NCI-H146 treated with DMSO at 0.1 percent for 48 hours (cell line): Measurements from ENCODE around the gene CDCA8.

ENCODE experiments used
- DNase-seq: peaks from one replicate; lab custom pipeline; 2025; ENCODE audit not compliant: unreplicated experiment; lab: John Stamatoyannopoulos, UW

Gene CDCA8

DNA sequence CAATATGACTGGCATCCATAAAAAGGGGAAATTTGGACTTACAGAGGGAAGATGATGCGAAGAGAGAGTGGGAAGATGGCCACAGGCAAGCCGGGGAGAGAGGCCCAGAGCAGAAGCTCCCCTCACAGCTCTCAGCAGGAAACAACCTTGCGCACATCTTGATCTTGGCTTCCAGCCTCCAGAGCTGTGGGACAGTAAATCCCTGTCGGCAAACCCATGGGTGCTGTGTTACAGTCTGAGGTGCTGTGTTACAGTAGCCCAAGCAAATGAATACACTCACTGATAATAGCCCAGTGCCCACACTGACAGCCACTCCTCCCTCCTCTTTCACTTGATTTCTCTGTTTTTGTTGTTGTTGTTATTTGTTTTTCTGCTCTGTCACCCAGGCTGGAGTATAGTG, 22.4 kb downstream of the CDCA8 start:
- DNase-seq, result no peak

DNA sequence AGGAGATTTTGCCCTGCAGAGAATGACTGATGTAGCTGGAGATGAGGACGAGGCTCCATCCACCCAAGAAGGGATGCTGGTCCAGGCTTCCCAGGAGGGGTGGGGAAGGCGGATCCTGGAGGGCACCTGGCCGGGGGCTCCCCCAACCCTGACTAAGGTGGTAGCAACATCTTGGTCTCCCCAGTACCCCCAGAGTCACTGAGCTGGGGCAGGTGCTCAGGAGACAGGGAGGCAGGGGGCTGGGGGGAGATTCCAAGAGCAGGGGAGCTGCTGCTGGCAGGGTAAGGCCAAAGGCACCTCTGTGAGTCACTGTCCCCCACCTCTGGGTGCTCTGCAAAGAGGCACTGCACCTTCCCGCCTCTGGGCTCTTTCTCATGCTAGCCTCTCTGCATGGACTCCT, 24.0 kb downstream of the CDCA8 start:
- no peak for DNase-seq

- DNase-seq, result no peak
Observed at GRCh38 chr1:37717631-37718030, 25.3 kb downstream of the CDCA8 start.

GRCh38 chr1:37718181-37718900, 26.0 kb downstream of the CDCA8 start:
- no peak for DNase-seq

DNA sequence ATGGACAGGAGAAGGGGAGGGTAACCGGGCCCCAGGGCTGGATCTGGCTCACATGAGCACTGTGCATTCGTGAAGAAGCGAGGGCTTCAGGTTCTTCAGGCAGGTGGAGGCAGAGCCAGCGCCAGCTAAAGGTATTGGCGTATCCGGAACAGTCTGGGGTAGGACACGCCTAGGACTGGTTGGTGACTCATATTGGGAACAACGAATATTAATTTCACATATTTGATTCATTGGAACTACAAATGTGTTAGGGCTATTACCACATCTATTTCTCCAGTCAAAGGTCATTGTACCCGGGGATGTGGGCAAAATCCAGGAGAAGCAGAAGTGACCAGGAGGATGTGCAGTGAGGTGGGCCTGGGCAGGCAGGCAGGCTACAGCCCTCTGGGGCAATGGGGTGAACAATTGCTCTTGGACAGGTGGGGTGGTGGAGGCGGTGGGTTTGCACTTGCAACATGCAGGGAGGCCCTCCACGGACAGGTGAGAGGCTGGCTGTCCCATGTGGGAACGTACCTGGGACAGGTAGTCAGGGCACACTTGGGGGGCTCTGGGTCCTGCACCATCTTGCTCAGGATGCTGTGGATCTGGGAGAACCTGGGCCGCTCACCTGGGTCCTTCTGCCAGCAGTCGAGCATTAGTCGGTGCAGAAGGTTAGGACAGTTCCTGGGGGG, 26.7 kb downstream of the CDCA8 start:
- no peak for DNase-seq

GRCh38 chr1:37719572-37720195, 27.4 kb downstream of the CDCA8 start:
- DNase-seq, result no peak

- no peak for DNase-seq
Observed at GRCh38 chr1:37720231-37721130, 28.2 kb downstream of the CDCA8 start.

DNA sequence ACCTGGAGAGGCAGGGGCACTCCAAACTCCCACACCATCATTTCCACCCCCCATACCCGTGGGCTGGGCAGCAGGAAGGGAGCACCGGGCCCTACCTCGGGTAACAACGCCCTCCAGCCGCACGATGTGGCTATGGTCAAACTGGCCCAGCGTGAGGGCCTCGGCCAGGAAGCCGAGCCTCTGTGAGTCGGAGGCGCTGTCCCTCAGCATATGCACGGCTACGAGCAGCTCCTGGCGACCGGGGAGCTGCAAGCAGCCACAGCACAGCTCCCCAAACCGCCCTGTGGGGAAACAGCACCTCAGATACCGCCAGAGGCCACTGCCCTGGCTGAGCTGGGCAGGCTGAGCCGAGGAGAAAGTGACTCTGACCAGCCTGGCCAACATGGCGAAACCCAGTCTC, 29.2 kb downstream of the CDCA8 start:
- DNase-seq, result no peak

DNA sequence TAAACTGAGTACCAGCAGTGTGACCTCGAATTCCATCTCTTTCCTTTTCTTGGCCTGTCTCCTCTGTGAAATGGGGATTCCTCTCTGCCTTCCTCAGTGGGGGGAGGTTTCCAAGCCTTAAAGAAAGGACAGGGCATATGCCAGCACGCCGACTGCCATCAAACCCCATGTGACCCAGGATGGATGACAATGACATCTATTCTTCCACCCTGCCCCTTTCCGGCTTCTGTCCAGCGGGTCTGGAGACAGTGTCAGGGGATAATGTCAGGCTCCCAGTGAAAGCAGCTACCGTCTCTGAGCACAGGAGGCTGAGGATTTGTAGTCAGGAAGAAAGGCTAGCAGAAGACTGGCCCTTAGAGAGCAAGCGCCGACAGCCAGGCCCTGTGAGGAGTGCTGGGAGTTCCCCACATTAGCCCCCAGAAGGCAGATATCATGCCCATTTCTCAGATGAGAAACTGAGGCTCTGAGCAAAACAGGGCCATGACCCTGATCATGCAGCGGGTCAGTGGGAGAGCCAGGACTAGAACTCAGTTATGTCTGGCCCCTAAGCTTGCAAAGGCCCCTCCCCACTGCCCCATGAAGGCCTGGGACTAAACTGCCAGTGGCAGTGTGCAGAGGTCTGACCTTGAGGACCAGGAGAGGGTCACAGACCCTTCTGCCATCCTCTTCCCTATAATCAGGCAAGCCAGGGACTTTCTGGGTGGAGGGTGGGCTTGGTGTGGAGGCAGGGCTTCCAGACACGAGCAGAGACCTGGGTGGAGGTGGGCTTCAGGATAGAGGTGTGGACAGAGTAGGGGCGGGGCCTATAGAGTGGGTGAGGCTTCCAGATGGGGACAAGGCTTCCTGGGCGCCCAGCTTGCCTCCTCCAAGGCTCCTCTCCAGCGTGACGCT, 30.1 kb downstream of the CDCA8 start:
- no peak for DNase-seq

DNA sequence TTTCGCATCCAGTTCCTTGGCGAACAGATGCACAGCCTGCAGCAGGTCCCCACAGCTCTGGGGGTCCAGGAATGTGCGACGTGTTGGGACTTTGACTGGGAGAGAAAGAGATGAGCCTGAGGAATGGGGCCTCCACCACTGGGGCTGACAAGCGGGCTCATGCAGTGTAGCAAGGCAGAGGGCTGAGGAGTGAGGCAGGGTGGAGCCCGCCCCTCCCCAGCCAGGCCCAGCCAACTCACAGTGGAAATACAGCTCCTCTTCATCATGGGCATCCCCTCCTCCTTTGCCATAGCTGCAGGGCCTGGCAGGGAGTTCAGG, 30.7 kb downstream of the CDCA8 start:
- DNase-seq, result no peak

- DNase-seq, result no peak
Observed at GRCh38 chr1:37723390-37724078, 31.2 kb downstream of the CDCA8 start.

- no peak for DNase-seq
Observed at GRCh38 chr1:37724575-37724974, 32.3 kb downstream of the CDCA8 start.

DNA sequence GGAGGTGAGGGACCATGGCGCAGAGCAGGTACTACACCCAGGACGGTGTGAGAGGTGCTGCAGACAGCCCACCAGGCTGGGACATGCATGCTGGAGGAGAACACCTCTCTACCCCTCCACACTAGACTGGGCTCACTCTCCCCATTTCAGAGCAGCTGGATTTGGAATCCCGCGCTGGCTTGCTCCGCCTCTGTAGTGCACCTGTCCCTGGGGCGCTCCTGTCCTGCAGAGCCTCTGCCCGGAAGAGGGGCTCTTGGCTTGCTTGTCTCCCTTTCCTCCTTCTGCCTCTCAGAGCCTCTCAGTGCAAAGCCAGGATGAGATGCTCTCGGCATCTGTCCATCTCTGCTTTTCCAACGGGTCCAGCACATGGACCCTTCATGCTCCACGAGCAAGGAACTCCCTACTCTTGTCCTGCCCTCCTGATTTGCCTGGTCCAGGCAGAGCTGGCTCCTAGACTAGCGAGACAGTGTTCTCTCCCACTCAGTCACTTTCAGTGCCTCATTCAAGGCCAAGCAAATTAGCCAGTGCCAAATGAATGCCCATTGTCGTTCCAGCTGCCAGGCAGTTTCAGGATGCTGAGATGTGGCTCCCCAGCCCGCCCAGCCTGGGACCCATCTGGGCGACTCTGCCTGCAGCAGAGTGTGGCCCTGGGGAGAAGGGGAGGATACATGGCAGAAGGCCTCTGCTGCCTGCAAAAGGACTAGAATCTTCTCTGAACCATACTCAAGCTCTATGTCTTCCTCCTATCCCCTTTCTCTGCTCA, 33.7 kb downstream of the CDCA8 start:
- DNase-seq, result no peak

DNA sequence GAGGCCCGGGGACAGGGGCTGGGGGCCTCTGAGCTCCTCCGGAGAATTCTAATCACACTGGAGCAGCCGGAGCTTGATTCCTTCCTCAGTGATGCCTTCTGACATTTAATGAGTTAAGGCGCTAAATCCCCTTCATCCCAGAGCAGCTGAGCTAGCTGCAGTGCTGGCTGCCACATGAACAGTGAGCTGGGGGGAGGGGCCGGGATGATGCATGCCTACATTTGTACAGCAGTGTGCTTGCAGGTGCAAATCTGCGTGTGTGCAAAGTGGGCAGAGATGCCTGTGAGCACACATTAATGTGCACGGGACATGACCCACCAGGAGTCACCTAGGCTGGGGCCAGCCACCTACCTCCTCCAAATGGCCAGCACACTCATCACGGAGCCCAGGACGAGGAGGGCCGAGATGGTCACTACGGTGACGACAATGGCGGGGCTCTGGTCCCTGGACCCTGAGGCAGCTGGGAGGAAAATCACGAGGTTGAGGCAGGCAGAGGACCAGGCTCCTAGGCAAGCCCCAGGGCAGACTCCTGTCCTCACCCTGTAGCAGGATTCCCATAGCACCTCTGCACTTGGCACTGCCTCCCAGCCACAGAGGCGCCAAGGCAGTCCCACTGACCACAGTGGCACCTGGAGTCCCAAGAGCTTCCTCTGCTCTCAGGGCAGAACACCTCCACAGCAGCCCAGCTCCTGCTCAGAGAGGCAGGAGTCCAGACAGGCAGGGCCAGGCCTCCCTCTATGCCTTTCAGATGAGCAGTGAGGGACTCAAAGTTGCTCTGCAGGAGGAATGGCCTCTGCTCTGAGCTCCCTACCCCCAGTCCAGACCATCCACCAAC, 34.7 kb downstream of the CDCA8 start:
- DNase-seq, result no peak

DNA sequence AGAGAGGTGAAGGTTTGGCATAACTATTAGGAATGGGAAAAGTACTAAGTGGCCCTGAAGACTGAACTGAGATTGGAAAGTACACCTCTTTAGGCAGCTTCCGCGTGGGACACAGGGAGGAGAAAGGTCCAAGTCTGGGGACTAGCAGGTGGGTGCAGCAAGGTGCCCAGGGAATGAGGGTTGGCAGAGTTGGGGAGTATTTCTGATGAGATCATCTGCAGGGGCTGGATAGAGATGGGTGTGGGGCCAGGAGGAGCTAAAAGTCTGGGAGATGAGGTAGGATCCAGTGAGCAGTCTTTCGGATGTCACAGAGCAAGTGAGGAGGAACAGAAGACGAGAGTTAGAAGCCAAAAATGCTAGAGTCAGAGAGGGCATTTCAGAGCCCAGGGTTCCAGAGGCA, 36.1 kb downstream of the CDCA8 start:
- DNase-seq, result no peak

GRCh38 chr1:37730376-37730775, 38.1 kb downstream of the CDCA8 start:
- DNase-seq, result no peak

- DNase-seq, result no peak
Observed at GRCh38 chr1:37731312-37732019, 39.1 kb downstream of the CDCA8 start.
